GM12878 (cell line): ENCODE results near the gene ARFGAP3. TPM values are rescaled to one million over a fixed set of nuclear protein-coding genes. Genes with fewer than 3 reads are reported as not detected.

Experiments used
- ATAC-seq: fragments of 200-7000 bp; cut with Tn5 transposase; 3 replicates; pipeline ENCODE4 v1.9.1; 2020; ENCODE audit warnings: mild to moderate bottlenecking, moderate library complexity
- BruUV-seq: library from RNA; stranded (reverse); fragments of 400-500 nt; replicated peaks from 2 replicates; lab custom pipeline; 2021; lab: Mats Ljungman, UMichigan
- CTCF ChIA-PET: fragments of 300-600 bp; sonication (Branson Sonifier 250); formaldehyde crosslinking; extraction: SDS; loops from one replicate; lab custom pipeline; 2021; ENCODE audit warnings: inconsistent platforms; lab: Yijun Ruan, JAX
- POLR2A ChIA-PET: fragments of 350-600 bp; formaldehyde crosslinking; extraction: SDS; loops from one replicate; lab custom pipeline; 2021; ENCODE audit warnings: inconsistent platforms; lab: Charles Lee
- RAD21 ChIA-PET: fragments of 300-600 bp; sonication (Branson Sonifier 250); formaldehyde crosslinking; loops from one replicate; lab custom pipeline; 2023; ENCODE audit warnings: antibody characterized with exemption; ENCODE audit not compliant: unreplicated experiment; lab: Charles Lee
- SMC1A ChIA-PET: fragments of 300-600 bp; sonication (Branson Sonifier 250); formaldehyde crosslinking; loops from one replicate; lab custom pipeline; 2023; ENCODE audit not compliant: unreplicated experiment, uncharacterized antibody; lab: Charles Lee
- DNase-seq: peaks from one replicate; pipeline ENCODE4 v3.0.0-alpha.2; 2011; ENCODE audit warnings: low read depth, low spot score
- FAIRE-seq: peaks from 3 replicates; lab custom pipeline; 2011; peaks lifted over from hg19 to GRCh38; lab: Jason Lieb, UNC
- H2AFZ ChIP-seq: 2 replicates; pipeline ENCODE4 v1.6.0; 2011; ENCODE audit warnings: low read depth, low read length, control low read depth; ENCODE audit not compliant: control insufficient read depth
- H3K27ac ChIP-seq: 2 replicates; pipeline ENCODE4 v1.5.1; 2011; ENCODE audit warnings: control low read depth; ENCODE audit not compliant: control insufficient read depth, insufficient read depth
- H3K27me3 ChIP-seq, 2 experiments: replicated peaks in 1 of 2; 2 replicates each; pipeline versions ENCODE4 v1.6.0 to v1.6.1; 2011; ENCODE audit warnings: low read length in 1 of 2; ENCODE audit not compliant: control insufficient read depth in 2 of 2, insufficient read depth in 2 of 2
- H3K36me3 ChIP-seq, 2 experiments: 2 replicates each; pipeline ENCODE4 v1.5.1; 2011; ENCODE audit warnings: low read length in 1 of 2; ENCODE audit not compliant: control insufficient read depth in 2 of 2, insufficient read depth in 2 of 2
- H3K4me1 ChIP-seq: 2 replicates; pipeline ENCODE4 v1.6.1; 2011; ENCODE audit warnings: mild to moderate bottlenecking, low read length, moderate library complexity, mixed read lengths; ENCODE audit not compliant: control insufficient read depth, insufficient read depth
- H3K4me2 ChIP-seq: 2 replicates; pipeline ENCODE4 v1.6.0; 2011; ENCODE audit warnings: control low read depth; ENCODE audit not compliant: control insufficient read depth, insufficient read depth
- H3K4me3 ChIP-seq: fragments of 200-600 bp; sonication (generic); 2 replicates; pipeline ENCODE4 v1.5.1; 2016
- H3K79me2 ChIP-seq: 2 replicates; pipeline ENCODE4 v1.6.0; 2011; ENCODE audit warnings: low read length; ENCODE audit not compliant: control insufficient read depth, insufficient read depth
- H3K9ac ChIP-seq: 2 replicates; pipeline ENCODE4 v1.8.0; 2011; ENCODE audit warnings: low read length, control low read depth, mixed read lengths; ENCODE audit not compliant: control insufficient read depth, insufficient read depth
- H3K9me3 ChIP-seq: replicated peaks from 3 replicates; pipeline ENCODE4 v1.5.1; 2011; ENCODE audit warnings: mild to moderate bottlenecking, low read length; ENCODE audit not compliant: control insufficient read depth, insufficient read depth
- H4K20me1 ChIP-seq: 2 replicates; pipeline ENCODE4 v1.6.0; 2011; ENCODE audit not compliant: control insufficient read depth, insufficient read depth
- ATF2 ChIP-seq: IDR thresholded peaks from 2 replicates; pipeline ENCODE4 v1.6.1; 2012; ENCODE audit warnings: low read length, inconsistent platforms
- ATF7 ChIP-seq: fragments of 450-650 bp; IDR thresholded peaks from 2 replicates; pipeline ENCODE4 v1.6.1; 2016; ENCODE audit warnings: low read depth, mild to moderate bottlenecking
- CREB1 ChIP-seq: IDR thresholded peaks from 2 replicates; pipeline ENCODE4 v1.6.1; 2012; ENCODE audit warnings: low read depth, mild to moderate bottlenecking, inconsistent platforms
- CREM ChIP-seq: IDR thresholded peaks from 2 replicates; pipeline ENCODE4 v1.6.1; 2014; ENCODE audit warnings: antibody characterized with exemption, low read depth
- E2F4 ChIP-seq: IDR thresholded peaks from 2 replicates; pipeline ENCODE4 v1.6.1; 2012; ENCODE audit warnings: low read depth, low read length, improper control_type of control experiment
- FOS ChIP-seq: IDR thresholded peaks from 3 replicates; pipeline ENCODE4 v1.6.1; 2011; ENCODE audit warnings: borderline replicate concordance; ENCODE audit not compliant: insufficient read length; ENCODE audit errors: extremely low read depth
- HCFC1 ChIP-seq: fragments of 150-350 bp; IDR thresholded peaks from 2 replicates; pipeline ENCODE4 v1.6.1; 2014; ENCODE audit warnings: low read length
- JUND ChIP-seq: IDR thresholded peaks from 2 replicates; pipeline ENCODE4 v1.6.1; 2012; ENCODE audit warnings: low read depth, mild to moderate bottlenecking, low read length, improper control_type of control experiment, moderate library complexity
- POLR2AphosphoS5 ChIP-seq: IDR thresholded peaks from 2 replicates; pipeline ENCODE4 v1.6.1; 2011; ENCODE audit warnings: mild to moderate bottlenecking, low read length, inconsistent platforms
- USF2 ChIP-seq: IDR thresholded peaks from 2 replicates; pipeline ENCODE4 v1.6.1; 2011; ENCODE audit warnings: low read depth, low read length, improper control_type of control experiment, borderline replicate concordance
- ZBED1 ChIP-seq: IDR thresholded peaks from 2 replicates; pipeline ENCODE4 v1.6.1; 2016; ENCODE audit warnings: borderline replicate concordance
- ZBTB4 ChIP-seq: fragments of 450-650 bp; formaldehyde crosslinking; IDR thresholded peaks from 2 replicates; pipeline ENCODE4 v1.4.0; 2022; ENCODE audit warnings: mild to moderate bottlenecking, moderate library complexity
- WGBS: methylation state at CpG from one replicate; pipeline ENCODE4 v1.1.6; 2016; ENCODE audit warnings: low lambda C conversion rate; ENCODE audit not compliant: insufficient replicate concordance, insufficient coverage; ENCODE audit errors: missing lambda C conversion rate; 5-methylcytosine and 5-hydroxymethylcytosine counted together
- in situ Hi-C: fragments of 300-500 bp; cut with MboI; formaldehyde crosslinking; loops from 9 replicates; pipeline ENCODE4 v1.14.3; 2018; ENCODE audit warnings: mixed read lengths
- intact Hi-C: fragments of 100-400 bp; cut with micrococcal nuclease; formaldehyde crosslinking; loops from one replicate; pipeline ENCODE4 v1.14.2; 2022; ENCODE audit not compliant: unreplicated experiment
- polyA plus RNA-seq, 11 experiments: library from polyadenylated mRNA; depleted of rRNA in 4 of 11; unstranded in 6 of 11; stranded (reverse) in 5 of 11; fragments of >200 nt; fragmentation: Nextera tagmentation in 4 of 11; fragmentation: Illumina TruSeq in 1 of 11; extraction: Ambion mirVana in 4 of 11; extraction: Trizol in 1 of 11; gene quantifications; 1 replicate in 1 of 11; 2 replicates in 10 of 11; pipeline versions ENCODE4 v1.2.1 to v1.2.3, GENCODE V29; 2011 to 2016; ENCODE audit warnings: inconsistent platforms in 2 of 11, missing spikeins in 2 of 11, low read depth in 1 of 11
- total RNA-seq, 4 experiments: library from RNA; depleted of rRNA in 3 of 4; stranded (reverse); fragments of >200 nt in 3 of 4; fragmentation: Illumina TruSeq in 1 of 4; extraction: Trizol in 1 of 4; gene quantifications; 2 replicates each; pipeline versions ENCODE4 v1.2.1 to v1.2.3, GENCODE V29; 2013 to 2021

ARFGAP3 gene
- total and polyA plus RNA-seq, 10 of the 15 experiments (the other 5 are each of a cell fraction or from before 2014, with no cell fraction given): 29.7 to 50.8 (median 39.5) TPM

- TF ChIP-seq ZBTB4 (no peak), ATF7 (no peak), FOS (no peak), E2F4 (no peak)
These were observed 30.7 kb upstream of the ARFGAP3 start (continued) for GRCh38 chr22:42887523-42888507.

- RAD21 ChIA-PET: no interaction called here
- SMC1A ChIA-PET: no interaction called here
- intact Hi-C loops: no loop called here
- no peak for DNase-seq
- Histone ChIP-seq H3K9me3 (no peaks in the 10 kb centered on the region), H2AFZ (no peak overlapping the region), H3K4me2 (no peak overlapping the region), H3K36me3 (peaks cover 30 to 37% of the 10 kb centered on the region in 2 experiments), H4K20me1 (no peaks in the 10 kb centered on the region), H3K9ac (no peak overlapping the region), H3K4me1 (peaks cover 38% of the 10 kb centered on the region), H3K27me3 (no peaks in the 10 kb centered on the region), H3K27ac (no peak overlapping the region), H3K79me2 (peaks cover 17% of the 10 kb centered on the region), H3K4me3 (no peak overlapping the region)
- POLR2A ChIA-PET: no interaction called here
- CTCF ChIA-PET: no interaction called here
- WGBS: 91% methylated on average over 7 of the region's 7 CpGs
- in situ Hi-C loops: no loop called here
- TF ChIP-seq ATF2 (no peak), ZBED1 (no peak), POLR2AphosphoS5 (no peak), JUND (no peak), CREB1 (no peak), CREM (no peak), HCFC1 (no peak), USF2 (no peak)
- FAIRE-seq: no peak
- no peak for ATAC-seq
- BruUV-seq: no TSS peak
These were observed 30.0 kb upstream of the ARFGAP3 start for GRCh38 chr22:42887120-42887519.
